Cardiac muscle cell (in vitro differentiated cells and primary cell): Measurements from ENCODE around the gene TMEM87B. TPM values are rescaled to one million over a fixed set of nuclear protein-coding genes. Genes with fewer than 3 reads are reported as not detected.

Experiments
- DNase-seq, 2 donors: peaks; one replicate each; pipeline versions ENCODE4 v3.0.0 to v3.0.0-alpha.2; 2010 to 2017; ENCODE audit warnings: low read depth in 1 of 2, low spot score in 1 of 2
- H3K27ac ChIP-seq: fragments of 200-600 bp; sonication (generic); 2 replicates; pipeline ENCODE4 v1.5.1; 2016
- H3K27me3 ChIP-seq: fragments of 200-600 bp; sonication (generic); 2 replicates; pipeline ENCODE4 v1.6.0; 2016; ENCODE audit warnings: control low read depth
- H3K36me3 ChIP-seq: fragments of 200-600 bp; sonication (generic); 2 replicates; pipeline ENCODE4 v1.5.1; 2016; ENCODE audit warnings: control low read depth
- H3K4me1 ChIP-seq: fragments of 200-600 bp; sonication (generic); 2 replicates; pipeline ENCODE4 v1.8.1; 2017; ENCODE audit warnings: low read depth, mild to moderate bottlenecking, mixed run types
- H3K4me3 ChIP-seq: fragments of 200-600 bp; sonication (generic); 2 replicates; pipeline ENCODE4 v1.5.1; 2016; ENCODE audit warnings: mild to moderate bottlenecking
- H3K9me3 ChIP-seq: fragments of 200-600 bp; sonication (generic); 2 replicates; pipeline ENCODE4 v1.5.1; 2017; ENCODE audit warnings: low read depth, mild to moderate bottlenecking, control low read depth
- polyA plus RNA-seq: library from polyadenylated mRNA; unstranded; fragments of >200 nt; fragmentation: Nextera tagmentation; extraction: Ambion mirVana; gene quantifications from 2 replicates; pipeline ENCODE4 v1.2.1, GENCODE V29; 2016
- total RNA-seq: library from RNA; depleted of rRNA; stranded (reverse); fragments of >200 nt; gene quantifications from 2 replicates; pipeline ENCODE4 v1.2.3, GENCODE V29; 2016
- TF ChIP-seq, protein P1 (sequence below): IDR thresholded peaks from 2 replicates; pipeline ENCODE4 v1.5.1; 2012; ENCODE audit warnings: low read depth, mild to moderate bottlenecking, low read length

Gene TMEM87B
- total and polyA plus RNA-seq, 2 experiments from 2014 or later: 7.3 to 12.1 TPM

- Histone ChIP-seq H3K9me3 (no peaks in the 10 kb centered on the region), H3K36me3 (no peaks in the 10 kb centered on the region), H3K27me3 (peaks cover 45% of the 10 kb centered on the region), H3K27ac (no peak overlapping the region), H3K4me1 (no peaks in the 10 kb centered on the region), H3K4me3 (peak overlapping the region; percentile 0)
- DNase-seq: no peak
- TF ChIP-seq, protein P1, sequence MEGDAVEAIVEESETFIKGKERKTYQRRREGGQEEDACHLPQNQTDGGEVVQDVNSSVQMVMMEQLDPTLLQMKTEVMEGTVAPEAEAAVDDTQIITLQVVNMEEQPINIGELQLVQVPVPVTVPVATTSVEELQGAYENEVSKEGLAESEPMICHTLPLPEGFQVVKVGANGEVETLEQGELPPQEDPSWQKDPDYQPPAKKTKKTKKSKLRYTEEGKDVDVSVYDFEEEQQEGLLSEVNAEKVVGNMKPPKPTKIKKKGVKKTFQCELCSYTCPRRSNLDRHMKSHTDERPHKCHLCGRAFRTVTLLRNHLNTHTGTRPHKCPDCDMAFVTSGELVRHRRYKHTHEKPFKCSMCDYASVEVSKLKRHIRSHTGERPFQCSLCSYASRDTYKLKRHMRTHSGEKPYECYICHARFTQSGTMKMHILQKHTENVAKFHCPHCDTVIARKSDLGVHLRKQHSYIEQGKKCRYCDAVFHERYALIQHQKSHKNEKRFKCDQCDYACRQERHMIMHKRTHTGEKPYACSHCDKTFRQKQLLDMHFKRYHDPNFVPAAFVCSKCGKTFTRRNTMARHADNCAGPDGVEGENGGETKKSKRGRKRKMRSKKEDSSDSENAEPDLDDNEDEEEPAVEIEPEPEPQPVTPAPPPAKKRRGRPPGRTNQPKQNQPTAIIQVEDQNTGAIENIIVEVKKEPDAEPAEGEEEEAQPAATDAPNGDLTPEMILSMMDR: no peak
These were observed 85.2 kb downstream of the TMEM87B start for GRCh38 chr2:112140205-112140802.

- H3K4me3 ChIP-seq: no peak overlapping the region
- H3K27me3 ChIP-seq: peaks cover 44% of the 10 kb centered on the region
- no peaks in the 10 kb centered on the region for H3K9me3 ChIP-seq
- TF ChIP-seq, protein P1: no peak
- H3K27ac ChIP-seq: no peak overlapping the region
- DNase-seq: no peak
- H3K36me3 ChIP-seq: no peaks in the 10 kb centered on the region
- H3K4me1 ChIP-seq: no peaks in the 10 kb centered on the region
These were observed 86.0 kb downstream of the TMEM87B start for GRCh38 chr2:112140899-112141625.

DNA sequence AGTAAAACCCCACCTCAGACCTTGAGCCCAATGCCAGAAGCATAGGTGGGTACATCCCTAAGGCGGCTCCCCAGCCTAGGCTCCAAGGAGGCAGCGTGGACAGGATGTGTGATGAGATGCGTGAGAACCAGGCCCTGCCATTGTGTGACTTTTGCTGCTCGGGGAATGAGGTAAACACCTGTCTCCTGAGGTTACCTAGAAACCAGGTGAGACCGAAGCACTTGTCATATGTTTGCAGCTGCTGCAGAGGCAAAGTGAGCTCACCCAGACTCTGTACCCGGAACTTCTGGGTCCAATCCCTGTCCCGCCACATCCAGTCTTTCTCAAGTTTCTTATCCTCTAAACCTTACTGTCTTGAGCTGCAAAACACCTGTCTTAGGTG lies 86.5 kb downstream of the TMEM87B start:
- H3K27ac ChIP-seq: no peak overlapping the region
- H3K36me3 ChIP-seq: no peaks in the 10 kb centered on the region
- no peaks in the 10 kb centered on the region for H3K4me1 ChIP-seq
- H3K4me3 ChIP-seq: no peak overlapping the region
- TF ChIP-seq, protein P1: no peak
- no peak for DNase-seq
- peaks cover 39% of the 10 kb centered on the region for H3K27me3 ChIP-seq
- no peaks in the 10 kb centered on the region for H3K9me3 ChIP-seq

DNA sequence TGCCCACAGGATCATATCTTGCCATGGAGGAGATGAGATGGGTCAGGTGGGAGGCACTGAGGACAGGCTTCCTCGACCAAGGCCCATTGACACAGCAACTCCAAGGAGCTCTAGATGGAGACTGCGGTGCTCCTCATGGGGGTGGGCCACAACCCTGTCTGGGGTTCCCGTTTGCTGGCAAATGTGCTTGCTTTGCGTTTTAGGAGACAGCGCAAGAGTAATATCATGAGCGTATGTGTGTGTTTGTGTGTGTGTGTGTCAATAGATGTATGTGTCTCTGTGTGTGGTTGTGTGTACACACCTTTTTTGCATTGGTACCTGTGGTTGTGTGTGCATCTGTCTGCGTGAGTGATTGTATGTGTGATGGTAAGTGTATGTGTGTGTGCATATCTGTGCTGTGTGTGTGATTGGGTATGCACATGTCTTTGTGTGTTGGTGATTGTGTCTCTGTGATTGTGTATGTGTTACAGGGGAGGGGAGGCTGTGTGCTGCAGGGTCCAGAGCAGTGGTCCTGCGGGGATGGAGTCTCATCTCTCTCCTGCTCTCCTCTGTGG lies 87.5 kb downstream of the TMEM87B start:
- no peaks in the 10 kb centered on the region for H3K36me3 ChIP-seq
- peaks cover 29% of the 10 kb centered on the region for H3K27me3 ChIP-seq
- no peak overlapping the region for H3K4me3 ChIP-seq
- TF ChIP-seq, protein P1: no peak
- no peak overlapping the region for H3K27ac ChIP-seq
- H3K9me3 ChIP-seq: no peaks in the 10 kb centered on the region
- no peaks in the 10 kb centered on the region for H3K4me1 ChIP-seq
- DNase-seq: no peak

DNA sequence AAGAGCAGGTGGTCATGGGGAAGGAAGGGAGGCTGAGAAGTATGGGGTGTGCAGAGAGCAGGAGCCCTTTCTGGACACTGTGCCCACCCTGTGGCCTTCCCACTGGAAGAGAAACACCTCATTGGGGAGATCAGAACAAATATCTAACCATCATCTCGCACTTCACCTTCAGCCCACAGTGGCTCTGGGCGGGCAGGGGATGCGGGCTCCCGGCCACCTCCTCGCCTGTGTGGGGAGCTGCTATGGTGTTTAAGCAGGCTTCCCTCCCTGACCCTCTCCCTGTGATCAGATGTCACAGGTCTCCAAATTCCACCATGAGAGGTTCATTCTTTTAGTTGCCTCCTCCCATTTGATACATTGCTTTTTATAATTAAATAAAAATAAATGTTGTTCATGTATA lies 88.1 kb downstream of the TMEM87B start:
- Histone ChIP-seq H3K27ac (no peak overlapping the region), H3K4me1 (no peaks in the 10 kb centered on the region), H3K9me3 (no peaks in the 10 kb centered on the region), H3K36me3 (no peaks in the 10 kb centered on the region), H3K27me3 (peaks cover 23% of the 10 kb centered on the region), H3K4me3 (no peak overlapping the region)
- TF ChIP-seq, protein P1: no peak
- no peak for DNase-seq
